Tibial nerve (tissue), 4 donors: ENCODE results near the gene DUSP23. TPM values are rescaled to one million over a fixed set of nuclear protein-coding genes. Genes with fewer than 3 reads are reported as not detected.

Source experiments
- DNase-seq, 2 donors: peaks; one replicate each; pipeline ENCODE4 v3.0.0-alpha.2; 2019; ENCODE audit warnings: low spot score in 2 of 2
- H3K27ac ChIP-seq, 4 donors: fragments of 200-600 bp; sonication (generic) in 3 of 4; one replicate each; pipeline ENCODE4 v1.5.1; 2017 to 2019; ENCODE audit warnings: mild to moderate bottlenecking in 1 of 4
- H3K27me3 ChIP-seq, 2 donors: fragments of 200-600 bp; sonication (generic) in 1 of 2; one replicate each; pipeline versions ENCODE4 v1.5.1 to v1.6.0; 2017 to 2019
- H3K36me3 ChIP-seq, 3 donors: fragments of 200-600 bp; sonication (generic); one replicate each; pipeline ENCODE4 v1.5.1; 2018 to 2019
- H3K4me1 ChIP-seq, 4 donors: fragments of 200-600 bp; sonication (generic) in 3 of 4; one replicate each; pipeline ENCODE4 v1.5.1; 2017 to 2019
- H3K4me3 ChIP-seq, 4 donors: fragments of 200-600 bp; sonication (generic) in 3 of 4; one replicate each; pipeline ENCODE4 v1.5.1; 2017 to 2019; ENCODE audit warnings: mild to moderate bottlenecking in 1 of 4, moderate library complexity in 1 of 4
- H3K9me3 ChIP-seq, 4 donors: fragments of 200-600 bp; sonication (generic) in 3 of 4; one replicate each; pipeline ENCODE4 v1.5.1; 2017 to 2019
- EP300 ChIP-seq, 2 donors: sonication (generic); formaldehyde crosslinking; IDR thresholded peaks; one replicate each; pipeline ENCODE4 v1.6.1; 2017; ENCODE audit warnings: antibody characterized with exemption in 2 of 2, mild to moderate bottlenecking in 1 of 2
- POLR2A ChIP-seq, 2 donors: fragments of 450-650 bp; IDR thresholded peaks; one replicate each; pipeline ENCODE4 v1.6.1; 2017; ENCODE audit warnings: antibody characterized with exemption in 2 of 2, mild to moderate bottlenecking in 2 of 2, moderate library complexity in 2 of 2
- WGBS, 2 donors: methylation state at CpG; one replicate each; pipeline ENCODE4 v1.1.5; 2018; 5-methylcytosine and 5-hydroxymethylcytosine counted together
- total RNA-seq, 4 donors: library from RNA; depleted of rRNA; stranded (reverse); fragments of >200 nt; gene quantifications; one replicate each; pipeline ENCODE4 v1.1.0, GENCODE V29; 2016
- TF ChIP-seq, protein P1 (sequence below), 5 experiments: fragments of 200-600 bp in 3 of 5; fragments of 450-650 bp in 2 of 5; sonication (generic) in 3 of 5; IDR thresholded peaks; one replicate each; pipeline ENCODE4 v1.5.1; 2016 to 2019; ENCODE audit warnings: antibody characterized with exemption in 5 of 5, mild to moderate bottlenecking in 3 of 5, moderate library complexity in 2 of 5

DUSP23 gene
- total RNA-seq, 4 donors from 2014 or later, result 114 to 162 (median 123) TPM

DNA sequence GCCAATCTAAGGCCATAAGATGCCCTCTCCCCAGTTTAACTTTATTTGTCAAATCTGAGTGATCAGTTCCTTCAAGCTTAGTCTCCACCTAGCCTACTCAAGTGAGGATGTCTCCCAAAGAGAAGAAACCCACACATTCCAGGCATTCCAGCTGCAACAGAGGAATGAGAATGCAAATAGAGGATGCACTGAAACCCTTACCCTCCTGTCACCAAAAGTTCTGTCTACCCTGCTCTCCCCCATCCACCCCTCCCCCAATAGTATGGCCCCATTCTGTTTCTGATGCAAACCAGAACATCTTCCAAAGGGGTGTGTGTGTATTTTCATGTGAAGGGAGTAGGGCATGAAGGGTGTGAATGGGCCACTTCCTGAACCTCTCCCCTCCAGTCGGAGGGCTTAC, 3.0 kb downstream of the DUSP23 start:
- Histone ChIP-seq H3K9me3 (no peaks in the 10 kb centered on the region), H3K4me3 (no peak overlapping the region), H3K36me3 (peaks cover 0 to 11% (median 0%) of the 10 kb centered on the region in 3 donors), H3K4me1 (peaks cover 0 to 23% (median 9%) of the 10 kb centered on the region in 4 donors), H3K27me3 (no peaks in the 10 kb centered on the region), H3K27ac (no peak overlapping the region)
- DNase-seq, result no peak
- TF ChIP-seq EP300 (IDR thresholded peaks at IDR 0.05) (no peak), POLR2A (IDR thresholded peaks at IDR 0.05) (no peak)
- TF ChIP-seq, protein P1, sequence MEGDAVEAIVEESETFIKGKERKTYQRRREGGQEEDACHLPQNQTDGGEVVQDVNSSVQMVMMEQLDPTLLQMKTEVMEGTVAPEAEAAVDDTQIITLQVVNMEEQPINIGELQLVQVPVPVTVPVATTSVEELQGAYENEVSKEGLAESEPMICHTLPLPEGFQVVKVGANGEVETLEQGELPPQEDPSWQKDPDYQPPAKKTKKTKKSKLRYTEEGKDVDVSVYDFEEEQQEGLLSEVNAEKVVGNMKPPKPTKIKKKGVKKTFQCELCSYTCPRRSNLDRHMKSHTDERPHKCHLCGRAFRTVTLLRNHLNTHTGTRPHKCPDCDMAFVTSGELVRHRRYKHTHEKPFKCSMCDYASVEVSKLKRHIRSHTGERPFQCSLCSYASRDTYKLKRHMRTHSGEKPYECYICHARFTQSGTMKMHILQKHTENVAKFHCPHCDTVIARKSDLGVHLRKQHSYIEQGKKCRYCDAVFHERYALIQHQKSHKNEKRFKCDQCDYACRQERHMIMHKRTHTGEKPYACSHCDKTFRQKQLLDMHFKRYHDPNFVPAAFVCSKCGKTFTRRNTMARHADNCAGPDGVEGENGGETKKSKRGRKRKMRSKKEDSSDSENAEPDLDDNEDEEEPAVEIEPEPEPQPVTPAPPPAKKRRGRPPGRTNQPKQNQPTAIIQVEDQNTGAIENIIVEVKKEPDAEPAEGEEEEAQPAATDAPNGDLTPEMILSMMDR (IDR thresholded peaks at IDR 0.05), result no peak
- 71 to 88% methylated on average over 1 of the region's 1 CpG for WGBS, 2 donors

DNA sequence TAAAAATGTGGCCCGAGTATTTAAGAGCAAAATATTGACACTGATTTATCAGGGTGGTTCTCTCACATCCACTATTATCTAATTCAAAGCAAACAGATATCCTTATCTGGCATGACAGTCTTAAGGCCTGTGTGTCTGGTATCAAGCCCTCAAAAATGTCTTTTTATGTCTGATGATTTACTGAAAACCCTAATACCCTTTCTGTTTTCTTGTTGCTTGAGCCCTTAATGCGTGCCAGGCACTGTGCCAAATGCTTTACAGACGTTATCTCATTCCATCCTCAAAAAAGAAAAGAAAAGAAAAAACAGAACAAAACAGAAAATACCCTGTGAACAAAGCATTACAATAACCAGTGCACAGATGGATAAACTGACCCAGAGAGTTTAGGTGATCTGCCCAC, 5.7 kb downstream of the DUSP23 start:
- Histone ChIP-seq H3K36me3 (peaks cover 0 to 11% (median 0%) of the 10 kb centered on the region in 3 donors), H3K4me1 (peaks cover 0 to 7% (median 3%) of the 10 kb centered on the region in 4 donors), H3K27me3 (no peaks in the 10 kb centered on the region), H3K4me3 (no peak overlapping the region), H3K27ac (no peak overlapping the region), H3K9me3 (no peaks in the 10 kb centered on the region)
- 30 to 33% methylated on average over 3 of the region's 3 CpGs for WGBS, 2 donors
- DNase-seq, result no peak
- TF ChIP-seq POLR2A (IDR thresholded peaks at IDR 0.05), result no peak
- no peak for TF ChIP-seq EP300 (IDR thresholded peaks at IDR 0.05)
- TF ChIP-seq, protein P1 (IDR thresholded peaks at IDR 0.05), result no peak

DNA sequence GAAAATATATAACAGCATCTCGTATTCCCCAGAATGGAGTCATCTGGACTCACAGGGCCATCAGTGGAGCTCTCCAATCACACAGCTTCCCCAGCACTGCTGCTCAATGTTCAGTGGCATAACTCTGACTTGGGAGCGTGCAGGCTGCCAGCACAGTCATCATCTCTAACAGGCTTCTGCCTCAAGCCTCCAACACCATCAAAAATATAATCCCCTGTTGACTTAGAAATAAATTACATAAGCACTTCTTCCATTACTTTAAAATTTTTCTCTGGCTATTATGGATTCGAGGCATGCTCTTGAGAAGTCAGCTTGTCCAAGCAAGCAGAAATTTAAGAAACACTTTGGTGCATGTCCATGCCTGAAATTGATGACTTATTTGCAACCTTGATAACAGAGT, 6.2 kb downstream of the DUSP23 start:
- Histone ChIP-seq H3K27ac (no peak overlapping the region), H3K27me3 (no peaks in the 10 kb centered on the region), H3K4me1 (peaks cover 0 to 2% (median 0%) of the 10 kb centered on the region in 4 donors), H3K9me3 (no peaks in the 10 kb centered on the region), H3K4me3 (no peak overlapping the region), H3K36me3 (peaks cover 0 to 10% (median 0%) of the 10 kb centered on the region in 3 donors)
- 42 to 51% methylated on average over 3 of the region's 3 CpGs for WGBS, 2 donors
- TF ChIP-seq, protein P1 (IDR thresholded peaks at IDR 0.05), result no peak
- TF ChIP-seq EP300 (IDR thresholded peaks at IDR 0.05), result no peak
- TF ChIP-seq POLR2A (IDR thresholded peaks at IDR 0.05), result no peak
- no peak for DNase-seq

DNA sequence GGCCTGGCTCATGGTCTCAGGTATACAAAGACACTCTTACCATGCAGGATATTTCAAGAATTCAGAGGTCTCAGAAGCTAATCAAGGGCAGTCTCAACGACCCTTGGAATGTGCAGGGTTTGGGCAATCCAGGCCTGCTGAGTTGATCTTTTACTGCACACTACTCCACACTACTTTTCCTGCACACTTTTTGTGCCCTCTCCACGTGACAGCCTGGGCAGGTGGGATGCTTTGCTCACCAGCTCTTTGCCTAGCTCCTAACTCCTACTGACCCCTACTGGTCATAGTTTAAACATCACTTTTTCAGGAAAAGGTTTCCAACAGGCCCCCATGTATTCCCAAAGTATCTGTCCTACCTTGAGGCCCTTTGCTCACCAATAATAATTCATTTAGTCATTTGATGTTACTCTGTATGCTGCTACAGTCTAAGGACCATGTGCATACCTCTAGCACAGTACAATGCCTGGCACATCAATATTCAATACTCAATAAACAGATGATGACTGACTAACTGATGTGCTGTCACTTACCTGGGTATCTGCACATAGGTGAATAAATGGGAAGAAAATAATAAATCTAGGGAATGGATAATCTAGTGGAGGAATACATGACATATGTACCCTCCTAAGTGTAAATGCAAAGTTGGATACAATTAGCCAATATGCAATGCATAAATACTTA, 9.6 kb downstream of the DUSP23 start:
- H3K27ac ChIP-seq, result no peak overlapping the region
- no peaks in the 10 kb centered on the region for H3K36me3 ChIP-seq
- H3K4me1 ChIP-seq, result peaks cover 0 to 3% (median 0%) of the 10 kb centered on the region in 4 donors
- no peak for DNase-seq
- no peaks in the 10 kb centered on the region for H3K9me3 ChIP-seq
- H3K27me3 ChIP-seq, result peaks cover 0 to 4% of the 10 kb centered on the region in 2 donors
- no peak for TF ChIP-seq POLR2A (IDR thresholded peaks at IDR 0.05)
- TF ChIP-seq, protein P1 (IDR thresholded peaks at IDR 0.05), result peak in 4 of 5 experiments; percentile 28 to 48 (median 34)
- no peak overlapping the region for H3K4me3 ChIP-seq
- 12 to 13% methylated on average over 2 of the region's 2 CpGs for WGBS, 2 donors

DNA sequence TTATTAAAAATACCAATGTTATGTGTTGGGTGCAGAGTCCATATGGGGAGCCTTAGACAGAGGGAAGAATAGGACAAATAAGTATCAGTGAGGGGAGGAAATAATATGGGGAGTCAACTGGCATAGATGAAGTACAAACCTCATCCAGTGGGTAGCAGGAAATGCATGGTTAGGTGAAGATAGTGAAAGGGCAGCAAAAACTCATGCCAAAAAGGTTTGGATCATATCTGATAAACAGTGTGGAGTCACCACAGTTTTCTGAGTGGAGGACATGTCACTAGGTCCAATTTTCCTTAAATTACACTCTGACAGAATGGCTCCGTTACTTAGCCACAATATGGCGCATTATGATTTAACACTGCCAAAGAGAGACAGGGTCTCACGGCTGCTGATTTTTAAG, 10.3 kb downstream of the DUSP23 start:
- peaks cover 0 to 4% of the 10 kb centered on the region in 2 donors for H3K27me3 ChIP-seq
- 57 to 61% methylated on average over 3 of the region's 3 CpGs for WGBS, 2 donors
- no peak for DNase-seq
- H3K4me1 ChIP-seq, result peaks cover 0 to 6% (median 0%) of the 10 kb centered on the region in 4 donors
- no peak overlapping the region for H3K4me3 ChIP-seq
- TF ChIP-seq, protein P1 (IDR thresholded peaks at IDR 0.05), result no peak
- TF ChIP-seq EP300 (IDR thresholded peaks at IDR 0.05) (no peak), POLR2A (IDR thresholded peaks at IDR 0.05) (no peak)
- no peaks in the 10 kb centered on the region for H3K9me3 ChIP-seq
- H3K27ac ChIP-seq, result no peak overlapping the region
- no peaks in the 10 kb centered on the region for H3K36me3 ChIP-seq
